ENCODE measurements around the gene ICAM1.
A peak's percentile ranks its signal among the peaks of the same experiment; 100 is the strongest.

ICAM1 gene

DNA sequence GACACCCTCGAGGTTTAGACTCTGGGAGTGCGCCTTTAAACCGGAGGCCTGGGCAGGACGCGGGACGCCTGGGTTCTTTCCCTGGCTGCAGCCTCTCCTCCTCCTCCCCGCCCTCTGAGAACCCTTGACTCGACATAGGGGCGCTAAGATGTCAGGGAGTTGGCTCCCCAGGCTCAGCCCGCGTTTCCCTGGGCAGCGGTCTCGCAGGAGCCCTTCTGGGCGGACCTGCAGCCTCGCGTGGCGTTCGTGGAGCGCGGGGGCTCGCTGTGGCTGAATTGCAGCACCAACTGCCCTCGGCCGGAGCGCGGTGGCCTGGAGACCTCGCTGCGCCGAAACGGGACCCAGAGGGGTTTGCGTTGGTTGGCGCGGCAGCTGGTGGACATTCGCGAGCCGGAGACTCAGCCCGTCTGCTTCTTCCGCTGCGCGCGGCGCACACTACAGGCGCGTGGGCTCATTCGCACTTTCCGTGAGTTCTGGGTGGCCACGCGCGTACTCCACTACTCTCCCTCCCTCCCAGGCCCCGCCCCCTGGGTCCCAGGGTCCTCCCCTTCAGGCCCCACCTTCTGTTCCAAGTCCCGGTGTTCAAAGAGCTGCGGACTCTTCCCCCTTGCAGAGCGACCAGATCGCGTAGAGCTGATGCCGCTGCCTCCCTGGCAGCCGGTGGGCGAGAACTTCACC lies 20.1 kb downstream of the ICAM1 start:
- H3K36me3 ChIP-seq (ENCODE audit: control insufficient read depth, insufficient read depth, low read length): no peaks in the 10 kb centered on the region
- no peak overlapping the region for H4K5ac ChIP-seq (ENCODE audit: low read length)
- no peak overlapping the region for H2BK120ac ChIP-seq (ENCODE audit: low read depth, low read length)
- H3K23ac ChIP-seq (ENCODE audit: low read length): peak overlapping the region; percentile 66
- H4K8ac ChIP-seq (ENCODE audit: low read depth, low read length): no peak overlapping the region
- H3K4me1 ChIP-seq (ENCODE audit: control insufficient read depth, low read depth, low read length): peaks cover 5% of the 10 kb centered on the region
- no peak overlapping the region for H2BK5ac ChIP-seq (ENCODE audit: low read length)
- H3K27ac ChIP-seq (ENCODE audit: low read depth, low read length): no peak overlapping the region
- no peak overlapping the region for H2BK15ac ChIP-seq (replicated peaks; ENCODE audit: low read depth)
- no CpG with 5 or more reads among the region's 57 CpGs for WGBS (ENCODE audit: extremely low coverage, insufficient coverage, low lambda C conversion rate)
- H3K27me3 ChIP-seq (ENCODE audit: insufficient read depth, low read length, poor library complexity): peaks cover 48% of the 10 kb centered on the region
- no peak overlapping the region for H3K4me3 ChIP-seq (ENCODE audit: low read length)
- no peak overlapping the region for H3K4ac ChIP-seq (ENCODE audit: low read depth, low read length)
- H3K79me1 ChIP-seq (ENCODE audit: low read length): no peaks in the 10 kb centered on the region
- H3K56ac ChIP-seq (ENCODE audit: low read length): peak overlapping the region; percentile 64
- DNase-seq: peak; percentile 60
- H2AK5ac ChIP-seq (ENCODE audit: low read length): no peak overlapping the region
- H3K9ac ChIP-seq (ENCODE audit: low read length): peak overlapping the region; percentile 32
- H3K4me2 ChIP-seq (ENCODE audit: low read length): peak overlapping the region; percentile 59
- H3K79me2 ChIP-seq (ENCODE audit: control insufficient read depth, insufficient read depth, low read length): no peaks in the 10 kb centered on the region
- H3K18ac ChIP-seq (ENCODE audit: low read length): no peak overlapping the region

- no peak overlapping the region for H4K5ac ChIP-seq (ENCODE audit: low read length)
- no peak overlapping the region for H3K27ac ChIP-seq (ENCODE audit: low read depth, low read length)
- H2AK5ac ChIP-seq (ENCODE audit: low read length): no peak overlapping the region
- no peaks in the 10 kb centered on the region for H3K79me1 ChIP-seq (ENCODE audit: low read length)
- H3K23ac ChIP-seq (ENCODE audit: low read length): no peak overlapping the region
- no peaks in the 10 kb centered on the region for H3K79me2 ChIP-seq (ENCODE audit: control insufficient read depth, insufficient read depth, low read length)
- no peak overlapping the region for H2BK120ac ChIP-seq (ENCODE audit: low read depth, low read length)
- no peaks in the 10 kb centered on the region for H3K36me3 ChIP-seq (ENCODE audit: control insufficient read depth, insufficient read depth, low read length)
- no peak overlapping the region for H3K18ac ChIP-seq (ENCODE audit: low read length)
- H3K4me2 ChIP-seq (ENCODE audit: low read length): peak overlapping the region; percentile 59
- no peak overlapping the region for H2BK15ac ChIP-seq (replicated peaks; ENCODE audit: low read depth)
- peaks cover 5% of the 10 kb centered on the region for H3K4me1 ChIP-seq (ENCODE audit: control insufficient read depth, low read depth, low read length)
- H3K9ac ChIP-seq (ENCODE audit: low read length): peak overlapping the region; percentile 43
- H3K4ac ChIP-seq (ENCODE audit: low read depth, low read length): no peak overlapping the region
- peaks cover 52% of the 10 kb centered on the region for H3K27me3 ChIP-seq (ENCODE audit: insufficient read depth, low read length, poor library complexity)
- no peak for DNase-seq
- H3K4me3 ChIP-seq (ENCODE audit: low read length): no peak overlapping the region
- WGBS (ENCODE audit: extremely low coverage, insufficient coverage, low lambda C conversion rate): no CpG with 5 or more reads among the region's 49 CpGs
- no peak overlapping the region for H4K8ac ChIP-seq (ENCODE audit: low read depth, low read length)
- no peak overlapping the region for H2BK5ac ChIP-seq (ENCODE audit: low read length)
- H3K56ac ChIP-seq (ENCODE audit: low read length): peak overlapping the region; percentile 64
These were observed 20.8 kb downstream of the ICAM1 start for GRCh38 chr19:10291554-10292205.

- Histone ChIP-seq H2BK120ac (ENCODE audit: low read depth, low read length) (no peak overlapping the region), H3K79me1 (ENCODE audit: low read length) (no peaks in the 10 kb centered on the region), H3K79me2 (ENCODE audit: control insufficient read depth, insufficient read depth, low read length) (no peaks in the 10 kb centered on the region), H3K56ac (ENCODE audit: low read length) (peak overlapping the region; percentile 34), H2BK15ac (replicated peaks; ENCODE audit: low read depth) (no peak overlapping the region), H3K36me3 (ENCODE audit: control insufficient read depth, insufficient read depth, low read length) (no peaks in the 10 kb centered on the region), H3K9ac (ENCODE audit: low read length) (peak overlapping the region; percentile 5), H3K18ac (ENCODE audit: low read length) (no peak overlapping the region), H3K27me3 (ENCODE audit: insufficient read depth, low read length, poor library complexity) (peaks cover 53% of the 10 kb centered on the region), H4K5ac (ENCODE audit: low read length) (no peak overlapping the region), H3K23ac (ENCODE audit: low read length) (no peak overlapping the region), H3K4me2 (ENCODE audit: low read length) (peak overlapping the region; percentile 61), H2AK5ac (ENCODE audit: low read length) (no peak overlapping the region), H3K4me3 (ENCODE audit: low read length) (no peak overlapping the region), H3K4me1 (ENCODE audit: control insufficient read depth, low read depth, low read length) (peaks cover 5% of the 10 kb centered on the region), H4K8ac (ENCODE audit: low read depth, low read length) (no peak overlapping the region), H2BK5ac (ENCODE audit: low read length) (no peak overlapping the region), H3K27ac (ENCODE audit: low read depth, low read length) (no peak overlapping the region), H3K4ac (ENCODE audit: low read depth, low read length) (no peak overlapping the region)
- no CpG with 5 or more reads among the region's 45 CpGs for WGBS (ENCODE audit: extremely low coverage, insufficient coverage, low lambda C conversion rate)
- DNase-seq: peak; percentile 89
These were observed 21.4 kb downstream of the ICAM1 start for GRCh38 chr19:10292206-10292788.

GRCh38 chr19:10292789-10293636 lies 22.1 kb downstream of the ICAM1 start:
- H3K56ac ChIP-seq (ENCODE audit: low read length): peak overlapping the region; percentile 34
- no peak overlapping the region for H4K8ac ChIP-seq (ENCODE audit: low read depth, low read length)
- H3K27ac ChIP-seq (ENCODE audit: low read depth, low read length): no peak overlapping the region
- H3K23ac ChIP-seq (ENCODE audit: low read length): no peak overlapping the region
- no peak overlapping the region for H2BK5ac ChIP-seq (ENCODE audit: low read length)
- H3K27me3 ChIP-seq (ENCODE audit: insufficient read depth, low read length, poor library complexity): peaks cover 46% of the 10 kb centered on the region
- no peaks in the 10 kb centered on the region for H3K79me2 ChIP-seq (ENCODE audit: control insufficient read depth, insufficient read depth, low read length)
- no peak overlapping the region for H3K4ac ChIP-seq (ENCODE audit: low read depth, low read length)
- no CpG with 5 or more reads among the region's 56 CpGs for WGBS (ENCODE audit: extremely low coverage, insufficient coverage, low lambda C conversion rate)
- H4K5ac ChIP-seq (ENCODE audit: low read length): no peak overlapping the region
- no peak overlapping the region for H2AK5ac ChIP-seq (ENCODE audit: low read length)
- H3K4me2 ChIP-seq (ENCODE audit: low read length): peak overlapping the region; percentile 61
- H2BK15ac ChIP-seq (replicated peaks; ENCODE audit: low read depth): no peak overlapping the region
- no peak overlapping the region for H3K4me3 ChIP-seq (ENCODE audit: low read length)
- H3K36me3 ChIP-seq (ENCODE audit: control insufficient read depth, insufficient read depth, low read length): no peaks in the 10 kb centered on the region
- H3K4me1 ChIP-seq (ENCODE audit: control insufficient read depth, low read depth, low read length): peaks cover 5% of the 10 kb centered on the region
- H3K9ac ChIP-seq (ENCODE audit: low read length): peak overlapping the region; percentile 5
- H3K79me1 ChIP-seq (ENCODE audit: low read length): no peaks in the 10 kb centered on the region
- no peak overlapping the region for H2BK120ac ChIP-seq (ENCODE audit: low read depth, low read length)
- H3K18ac ChIP-seq (ENCODE audit: low read length): no peak overlapping the region
- DNase-seq: peak; percentile 44

- no peaks in the 10 kb centered on the region for H3K79me1 ChIP-seq (ENCODE audit: low read length)
- H2BK120ac ChIP-seq (ENCODE audit: low read depth, low read length): no peak overlapping the region
- no peak overlapping the region for H3K4ac ChIP-seq (ENCODE audit: low read depth, low read length)
- peaks cover 46% of the 10 kb centered on the region for H3K27me3 ChIP-seq (ENCODE audit: insufficient read depth, low read length, poor library complexity)
- H3K56ac ChIP-seq (ENCODE audit: low read length): no peak overlapping the region
- no peak overlapping the region for H4K8ac ChIP-seq (ENCODE audit: low read depth, low read length)
- no peak overlapping the region for H2AK5ac ChIP-seq (ENCODE audit: low read length)
- H3K18ac ChIP-seq (ENCODE audit: low read length): no peak overlapping the region
- no peak overlapping the region for H2BK5ac ChIP-seq (ENCODE audit: low read length)
- peaks cover 5% of the 10 kb centered on the region for H3K4me1 ChIP-seq (ENCODE audit: control insufficient read depth, low read depth, low read length)
- no CpG with 5 or more reads among the region's 49 CpGs for WGBS (ENCODE audit: extremely low coverage, insufficient coverage, low lambda C conversion rate)
- no peak overlapping the region for H3K4me2 ChIP-seq (ENCODE audit: low read length)
- H3K23ac ChIP-seq (ENCODE audit: low read length): no peak overlapping the region
- no peak overlapping the region for H3K9ac ChIP-seq (ENCODE audit: low read length)
- no peak overlapping the region for H2BK15ac ChIP-seq (replicated peaks; ENCODE audit: low read depth)
- no peaks in the 10 kb centered on the region for H3K79me2 ChIP-seq (ENCODE audit: control insufficient read depth, insufficient read depth, low read length)
- no peak overlapping the region for H3K27ac ChIP-seq (ENCODE audit: low read depth, low read length)
- H3K36me3 ChIP-seq (ENCODE audit: control insufficient read depth, insufficient read depth, low read length): no peaks in the 10 kb centered on the region
- H4K5ac ChIP-seq (ENCODE audit: low read length): no peak overlapping the region
- no peak for DNase-seq
- H3K4me3 ChIP-seq (ENCODE audit: low read length): no peak overlapping the region
These were observed 22.9 kb downstream of the ICAM1 start for GRCh38 chr19:10293637-10294367.

Data from mesendoderm (in vitro differentiated cells).